ENCODE results near the gene CHRND.

- TF ChIP-seq, protein P1, sequence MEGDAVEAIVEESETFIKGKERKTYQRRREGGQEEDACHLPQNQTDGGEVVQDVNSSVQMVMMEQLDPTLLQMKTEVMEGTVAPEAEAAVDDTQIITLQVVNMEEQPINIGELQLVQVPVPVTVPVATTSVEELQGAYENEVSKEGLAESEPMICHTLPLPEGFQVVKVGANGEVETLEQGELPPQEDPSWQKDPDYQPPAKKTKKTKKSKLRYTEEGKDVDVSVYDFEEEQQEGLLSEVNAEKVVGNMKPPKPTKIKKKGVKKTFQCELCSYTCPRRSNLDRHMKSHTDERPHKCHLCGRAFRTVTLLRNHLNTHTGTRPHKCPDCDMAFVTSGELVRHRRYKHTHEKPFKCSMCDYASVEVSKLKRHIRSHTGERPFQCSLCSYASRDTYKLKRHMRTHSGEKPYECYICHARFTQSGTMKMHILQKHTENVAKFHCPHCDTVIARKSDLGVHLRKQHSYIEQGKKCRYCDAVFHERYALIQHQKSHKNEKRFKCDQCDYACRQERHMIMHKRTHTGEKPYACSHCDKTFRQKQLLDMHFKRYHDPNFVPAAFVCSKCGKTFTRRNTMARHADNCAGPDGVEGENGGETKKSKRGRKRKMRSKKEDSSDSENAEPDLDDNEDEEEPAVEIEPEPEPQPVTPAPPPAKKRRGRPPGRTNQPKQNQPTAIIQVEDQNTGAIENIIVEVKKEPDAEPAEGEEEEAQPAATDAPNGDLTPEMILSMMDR (conservative IDR thresholded peaks at IDR 0.05), result no peak
- no peak for TF ChIP-seq EZH2 (IDR thresholded peaks at IDR 0.05; ENCODE audit: low read depth)
Measured at GRCh38 chr2:232581725-232582124, 55.8 kb downstream of the CHRND start.

All from PC-9 (cell line).